ENCODE results near the gene COL23A1. TPM values are rescaled to one million over a fixed set of nuclear protein-coding genes. Genes with fewer than 3 reads are reported as not detected.

Gene COL23A1
- total and polyA plus RNA-seq, 8 donors: 0.06 to 0.68 (median 0.33) TPM; not detected in 2

GRCh38 chr5:178333821-178334481 is 256.2 kb downstream of the COL23A1 start:
- no peak overlapping the region for H3K27ac ChIP-seq
- FAIRE-seq (no peak), ATAC-seq (no peak), DNase-seq (peak in 1 of 6 donors; percentile 36)
- H3K36me3 ChIP-seq: no peaks in the 10 kb centered on the region
- TF ChIP-seq CTCF (IDR thresholded peaks at IDR 0.05): no peak
- intact Hi-C loops (cut with DNase I): no loop called here
- no peak overlapping the region for H3K4me3 ChIP-seq
- 69 to 87% methylated on average over 21 of the region's 21 CpGs for WGBS, 2 donors
- H3K4me1 ChIP-seq: peaks cover 0 to 8% (median 0%) of the 10 kb centered on the region in 3 donors
- no peaks in the 10 kb centered on the region for H3K9me3 ChIP-seq
- H3K27me3 ChIP-seq: no peaks in the 10 kb centered on the region

GRCh38 chr5:178332210-178332641 is 258.0 kb downstream of the COL23A1 start:
- H3K27me3 ChIP-seq: no peaks in the 10 kb centered on the region
- H3K4me3 ChIP-seq: no peak overlapping the region
- ATAC-seq: peak in 1 of 4 donors; percentile 8
- peaks cover 0 to 8% (median 0%) of the 10 kb centered on the region in 3 donors for H3K4me1 ChIP-seq
- 55 to 63% methylated on average over 7 of the region's 7 CpGs for WGBS, 2 donors
- no peaks in the 10 kb centered on the region for H3K36me3 ChIP-seq
- DNase-seq: no peak
- H3K27ac ChIP-seq: no peak overlapping the region
- no peak for TF ChIP-seq CTCF (IDR thresholded peaks at IDR 0.05)
- no peak for FAIRE-seq
- no peaks in the 10 kb centered on the region for H3K9me3 ChIP-seq
- intact Hi-C loops (cut with DNase I): no loop called here

- Histone ChIP-seq H3K27ac (peak overlapping the region in 1 of 4 donors; percentile 28), H3K9me3 (no peaks in the 10 kb centered on the region), H3K36me3 (no peaks in the 10 kb centered on the region), H3K4me3 (no peak overlapping the region), H3K4me1 (peaks cover 0 to 8% (median 0%) of the 10 kb centered on the region in 3 donors), H3K27me3 (no peaks in the 10 kb centered on the region)
- WGBS, 2 donors: 24 to 29% methylated on average over 15 of the region's 15 CpGs
- intact Hi-C loops (cut with DNase I): no loop called here
- peak; percentile 40 to 81 (median 58) for DNase-seq
- peak; percentile 78 to 95 (median 82) for ATAC-seq
- TF ChIP-seq CTCF (IDR thresholded peaks at IDR 0.05): no peak
- no peak for FAIRE-seq
These were observed 258.6 kb downstream of the COL23A1 start for GRCh38 chr5:178331491-178331996.

GRCh38 chr5:178330791-178331404 is 259.3 kb downstream of the COL23A1 start:
- FAIRE-seq: no peak
- peak in 3 of 4 donors; percentile 3 to 20 (median 15) for ATAC-seq
- Histone ChIP-seq H3K4me1 (peaks cover 0 to 8% (median 0%) of the 10 kb centered on the region in 3 donors), H3K9me3 (no peaks in the 10 kb centered on the region), H3K4me3 (no peak overlapping the region), H3K36me3 (no peaks in the 10 kb centered on the region), H3K27ac (no peak overlapping the region), H3K27me3 (no peaks in the 10 kb centered on the region)
- 81 to 88% methylated on average over 7 of the region's 7 CpGs for WGBS, 2 donors
- peak in 1 of 6 donors; percentile 23 for DNase-seq
- TF ChIP-seq CTCF (IDR thresholded peaks at IDR 0.05): no peak
- intact Hi-C loops (cut with DNase I): no loop called here
